Astrocyte of the spinal cord (primary cell): ENCODE measurements around the gene CD48.
"Not testable (repeated sequence)": the region's sequence is repeated elsewhere in the genome, so short reads cannot be mapped to it uniquely, and the experiment has no call there.

Experiments used
- DNase-seq: peaks from one replicate; pipeline ENCODE4 v3.0.0; 2011; ENCODE audit warnings: low read depth, low spot score
- H3K4me3 ChIP-seq: 2 replicates; pipeline ENCODE4 v1.5.1; 2011; ENCODE audit warnings: low read depth, mild to moderate bottlenecking, low read length, moderate library complexity
- CTCF ChIP-seq: IDR thresholded peaks from 2 replicates; pipeline ENCODE4 v1.5.1; 2012; ENCODE audit warnings: low read depth, mild to moderate bottlenecking, low read length, inconsistent platforms
- in situ Hi-C: cut with HindIII; loops from 2 replicates; pipeline ENCODE4 v1.10.0; 2017; ENCODE audit warnings: low sequenced_read_pairs

Gene CD48

GRCh38 chr1:160658162-160658813 lies 53.3 kb downstream of the CD48 start:
- no peak for TF ChIP-seq CTCF
- in situ Hi-C loops, result no loop called here
- no peak overlapping the region for H3K4me3 ChIP-seq
- no peak for DNase-seq

GRCh38 chr1:160657250-160657781 lies 54.3 kb downstream of the CD48 start:
- no peak for TF ChIP-seq CTCF
- H3K4me3 ChIP-seq, result no peak overlapping the region
- in situ Hi-C loops, result no loop called here
- DNase-seq, result no peak

- no peak overlapping the region for H3K4me3 ChIP-seq
- in situ Hi-C loops, result no loop called here
- no peak for TF ChIP-seq CTCF
- no peak for DNase-seq
Measured at GRCh38 chr1:160656737-160657136, 54.9 kb downstream of the CD48 start.

- in situ Hi-C loops, result no loop called here
- no peak for DNase-seq
- no peak for TF ChIP-seq CTCF
- H3K4me3 ChIP-seq, result no peak overlapping the region
Measured at GRCh38 chr1:160653620-160654016, 58.0 kb downstream of the CD48 start.

GRCh38 chr1:160652924-160653619 lies 58.5 kb downstream of the CD48 start:
- no peak for DNase-seq
- in situ Hi-C loops, result no loop called here
- no peak overlapping the region for H3K4me3 ChIP-seq
- no peak for TF ChIP-seq CTCF

- H3K4me3 ChIP-seq, DNase-seq, in situ Hi-C loops: not testable (repeated sequence)
Measured at GRCh38 chr1:160652065-160652641, 59.5 kb downstream of the CD48 start.
